Suprapubic skin (tissue), 3 donors: Measurements from ENCODE around the gene TMEM52.

Experiments
- CTCF ChIP-seq, 2 donors: fragments of 200-600 bp in 1 of 2; fragments of 450-650 bp in 1 of 2; sonication (generic) in 1 of 2; IDR thresholded peaks; one replicate each; pipeline ENCODE4 v1.5.1; 2016 to 2019; ENCODE audit warnings: antibody characterized with exemption in 2 of 2, mild to moderate bottlenecking in 1 of 2, moderate library complexity in 1 of 2
- POLR2A ChIP-seq, 2 donors: fragments of 450-650 bp; IDR thresholded peaks; one replicate each; pipeline ENCODE4 v1.6.1; 2017; ENCODE audit warnings: antibody characterized with exemption in 2 of 2, mild to moderate bottlenecking in 2 of 2, moderate library complexity in 2 of 2

- no peak for TF ChIP-seq POLR2A (IDR thresholded peaks at IDR 0.05)
- TF ChIP-seq CTCF (IDR thresholded peaks at IDR 0.05) = no peak
Measured at GRCh38 chr1:1919304-1920056, 401 bp upstream of the TMEM52 start.
